GM18498 (cell line): ENCODE results near the gene CXCL16.

Source experiments
- ATAC-seq: cut with Tn5 transposase; IDR thresholded peaks from one replicate; pipeline ENCODE4 v1.9.1; 2021; ENCODE audit warnings: mild to moderate bottlenecking, moderate library complexity; ENCODE audit not compliant: unreplicated experiment

Gene CXCL16

GRCh38 chr17:4739122-4740024 is at the start of gene CXCL16, which contains the start of gene ZMYND15:
Gene CXCL16, minus strand, starts transcription at chr17:4739928. Its CDS starts 589 bp downstream, at chr17:4739339.
Gene ZMYND15, plus strand, starts transcription at chr17:4739833. Its CDS starts 716 bp downstream, at chr17:4740549.
- ATAC-seq = peak; percentile 54

GRCh38 chr17:4788807-4789700 is 49.3 kb upstream of the CXCL16 start, which contains the start of gene GLTPD2:
Gene GLTPD2, plus strand, starts transcription at chr17:4788964. Its CDS starts 48 bp downstream, at chr17:4789012.
- no peak for ATAC-seq

- ATAC-seq = no peak
These were observed 48.6 kb upstream of the CXCL16 start for GRCh38 chr17:4788159-4788806.

GRCh38 chr17:4786516-4786915 is 46.8 kb upstream of the CXCL16 start:
- ATAC-seq = no peak

- ATAC-seq = no peak
These were observed 46.4 kb upstream of the CXCL16 start, which contains the start of gene VMO1 for GRCh38 chr17:4786106-4786511. Gene VMO1, minus strand, starts transcription at chr17:4786364. Its CDS starts 12 bp downstream, at chr17:4786352.

GRCh38 chr17:4785311-4786105 is 45.8 kb upstream of the CXCL16 start:
- ATAC-seq = no peak

GRCh38 chr17:4782652-4783051 is 42.9 kb upstream of the CXCL16 start:
- ATAC-seq = no peak

GRCh38 chr17:4780325-4780955 is 40.7 kb upstream of the CXCL16 start:
- ATAC-seq = no peak

GRCh38 chr17:4777969-4778760 is 38.4 kb upstream of the CXCL16 start:
- ATAC-seq = no peak

GRCh38 chr17:4772235-4772613 is 32.5 kb upstream of the CXCL16 start:
- ATAC-seq = no peak

- no peak for ATAC-seq
These were observed 31.9 kb upstream of the CXCL16 start, which contains the start of gene TM4SF5 for GRCh38 chr17:4771519-4772234. Gene TM4SF5, plus strand, starts transcription at chr17:4771886. Its CDS starts 37 bp downstream, at chr17:4771923.

- no peak for ATAC-seq
These were observed 29.9 kb upstream of the CXCL16 start for GRCh38 chr17:4769628-4770027.

GRCh38 chr17:4768298-4768697 is 28.6 kb upstream of the CXCL16 start:
- no peak for ATAC-seq

GRCh38 chr17:4766723-4767122 is 27.0 kb upstream of the CXCL16 start:
- ATAC-seq = no peak

- no peak for ATAC-seq
These were observed 26.5 kb upstream of the CXCL16 start for GRCh38 chr17:4766201-4766600.

- ATAC-seq = no peak
These were observed 24.9 kb upstream of the CXCL16 start for GRCh38 chr17:4764595-4764994.

GRCh38 chr17:4759776-4760236 is 20.1 kb upstream of the CXCL16 start:
- no peak for ATAC-seq

GRCh38 chr17:4753392-4753791 is 13.7 kb upstream of the CXCL16 start:
- no peak for ATAC-seq
